Muscle layer of duodenum (tissue), 2 donors: ENCODE data around the gene PRR12.
A peak's percentile ranks its signal among the peaks of the same experiment; 100 is the strongest.

Experiments
- H3K27ac ChIP-seq: one replicate; pipeline ENCODE4 v1.7.0; 2013; ENCODE audit warnings: mild to moderate bottlenecking, low read length
- H3K27me3 ChIP-seq: one replicate; pipeline ENCODE4 v1.7.0; 2013; ENCODE audit warnings: low read depth, mild to moderate bottlenecking, control low read depth, low read length
- H3K36me3 ChIP-seq, 2 donors: one replicate each; pipeline ENCODE4 v1.7.0; 2013; ENCODE audit warnings: low read length in 2 of 2, control low read depth in 1 of 2, mild to moderate bottlenecking in 1 of 2; ENCODE audit not compliant: insufficient read depth in 2 of 2, control insufficient read depth in 1 of 2
- H3K4me1 ChIP-seq, 2 donors: one replicate each; pipeline ENCODE4 v1.7.0; 2013; ENCODE audit warnings: low read length in 2 of 2, mild to moderate bottlenecking in 2 of 2, control low read depth in 1 of 2, moderate library complexity in 1 of 2; ENCODE audit not compliant: insufficient read depth in 2 of 2, control insufficient read depth in 1 of 2
- H3K4me3 ChIP-seq, 2 donors: one replicate each; pipeline ENCODE4 v1.7.0; 2013; ENCODE audit warnings: low read length in 2 of 2, low read depth in 1 of 2, mild to moderate bottlenecking in 1 of 2
- H3K9me3 ChIP-seq, 2 donors: one replicate each; pipeline ENCODE4 v1.7.0; 2013; ENCODE audit warnings: low read length in 2 of 2, control low read depth in 1 of 2, mild to moderate bottlenecking in 1 of 2; ENCODE audit not compliant: control insufficient read depth in 1 of 2
- donor health status: healthy.

Gene PRR12

DNA sequence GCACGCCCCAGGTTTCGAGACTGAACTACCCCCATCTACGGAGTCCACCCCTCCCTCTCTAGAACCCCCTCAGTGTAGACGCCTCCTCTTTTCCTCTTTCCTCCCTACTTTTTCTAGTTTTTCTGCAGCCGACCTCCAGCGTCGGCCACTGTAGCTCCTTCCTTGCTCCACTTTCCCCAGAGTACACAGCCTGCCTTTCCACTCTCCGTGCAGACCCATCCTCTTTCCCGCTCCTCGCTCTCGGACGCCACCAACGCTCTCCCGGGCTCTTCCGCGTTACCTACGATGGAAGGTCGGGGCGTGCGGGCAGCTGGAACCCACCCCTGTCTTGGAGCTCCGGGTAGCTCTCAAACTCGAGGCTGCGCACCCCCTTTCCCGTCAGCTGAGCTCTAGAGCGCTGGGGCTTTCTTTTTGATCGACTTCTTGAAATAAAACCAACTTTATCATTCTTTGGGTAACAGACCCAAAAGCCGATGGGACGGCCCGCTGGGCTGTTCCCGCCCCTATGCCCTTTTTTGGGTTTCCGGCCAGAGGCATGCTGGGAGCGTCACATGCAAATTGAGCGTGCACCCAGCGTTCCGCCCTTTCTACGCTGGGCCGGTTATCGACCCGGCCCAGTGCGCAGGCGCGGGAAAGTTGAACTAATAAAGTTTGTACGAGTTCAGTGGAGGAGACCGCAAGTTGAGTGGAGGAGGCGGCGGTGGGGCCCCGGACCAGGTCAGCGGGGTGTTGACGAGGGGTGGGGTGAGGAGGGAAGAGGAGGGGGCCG, 74.6 kb downstream of the PRR12 start, which contains the start of the genes BCL2L12 and IRF3:
Gene BCL2L12 (plus strand): TSS at position 583 of the 769 bp plus-strand sequence. CDS start 760 bp downstream, outside the sequence.
Gene IRF3 (minus strand): TSS at position 507 of the 769 bp plus-strand sequence. CDS start 1,019 bp downstream, outside the sequence.
- H3K9me3 ChIP-seq, result no peaks in the 10 kb centered on the region
- H3K4me1 ChIP-seq, result peaks cover 0 to 20% of the 10 kb centered on the region in 2 donors
- H3K36me3 ChIP-seq, result peaks cover 8 to 26% of the 10 kb centered on the region in 2 donors
- peak within 1 kb of the TSS; percentile 79 to 98 for H3K4me3 ChIP-seq
- no peaks in the 10 kb centered on the region for H3K27me3 ChIP-seq
- H3K27ac ChIP-seq, result peak within 1 kb of the TSS; percentile 87

DNA sequence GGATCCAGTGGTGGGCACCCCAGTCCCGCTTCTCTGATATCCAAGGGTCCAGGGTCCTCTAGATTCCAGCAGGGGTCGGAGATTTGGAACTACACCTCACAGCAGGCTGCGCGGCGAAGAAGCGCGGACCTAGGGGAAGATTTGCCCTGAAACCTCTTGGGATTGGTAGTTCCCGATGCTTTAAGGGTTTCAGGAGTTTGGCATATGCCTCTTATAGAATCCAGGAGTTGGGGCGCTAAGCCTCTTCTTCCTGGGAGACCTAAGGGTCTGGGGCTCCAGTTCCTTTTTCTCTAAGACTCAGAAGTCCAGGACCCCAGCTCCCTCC, 75.1 kb downstream of the PRR12 start:
- Histone ChIP-seq H3K36me3 (peaks cover 7 to 23% of the 10 kb centered on the region in 2 donors), H3K9me3 (no peaks in the 10 kb centered on the region), H3K27ac (peak overlapping the region; percentile 87), H3K4me3 (peak overlapping the region; percentile 79 to 98), H3K27me3 (no peaks in the 10 kb centered on the region), H3K4me1 (peaks cover 0 to 20% of the 10 kb centered on the region in 2 donors)

DNA sequence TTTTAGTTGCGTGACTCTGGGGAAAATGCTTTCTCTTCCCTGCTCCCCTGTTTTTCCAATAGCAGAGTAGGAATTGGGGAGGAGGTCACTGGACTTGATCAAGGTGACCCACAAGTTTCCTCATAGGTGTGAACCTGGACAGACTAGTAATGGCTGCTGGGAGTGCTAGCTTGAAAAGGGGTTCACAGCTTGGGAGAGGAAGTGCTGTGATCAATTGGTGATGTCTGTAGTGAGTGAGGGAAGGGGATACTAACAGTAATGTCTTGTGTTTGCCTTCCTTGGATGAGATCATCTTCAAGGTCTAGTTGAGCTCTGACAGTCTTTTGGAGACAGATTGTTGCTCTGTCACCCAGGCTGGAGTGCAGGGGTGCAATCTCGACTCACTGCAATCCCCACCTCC, 76.5 kb downstream of the PRR12 start:
- Histone ChIP-seq H3K27me3 (no peaks in the 10 kb centered on the region), H3K27ac (no peak overlapping the region), H3K4me3 (no peak overlapping the region), H3K36me3 (peaks cover 2 to 9% of the 10 kb centered on the region in 2 donors), H3K4me1 (peaks cover 0 to 24% of the 10 kb centered on the region in 2 donors), H3K9me3 (no peaks in the 10 kb centered on the region)

DNA sequence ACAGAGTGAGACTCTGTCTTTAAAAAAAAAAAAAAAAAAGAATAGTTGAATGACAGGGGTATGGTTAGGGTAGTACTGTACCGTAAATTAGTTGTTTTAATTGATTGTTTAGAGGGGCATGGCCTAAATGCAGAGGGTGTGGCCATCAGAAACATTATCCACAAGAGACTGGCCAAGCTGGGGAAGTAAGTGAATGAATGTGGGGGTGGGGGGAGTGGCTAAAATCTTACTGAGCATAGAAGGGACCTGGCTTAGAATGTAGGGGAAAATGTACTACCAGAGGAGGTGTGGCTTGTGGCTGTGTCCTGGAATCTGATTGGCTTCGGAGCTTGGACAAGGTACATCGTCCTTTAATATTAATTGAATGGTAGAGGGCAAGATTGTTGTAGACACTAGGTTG, 78.5 kb downstream of the PRR12 start:
- Histone ChIP-seq H3K4me1 (peaks cover 0 to 13% of the 10 kb centered on the region in 2 donors), H3K9me3 (no peaks in the 10 kb centered on the region), H3K27ac (no peak overlapping the region), H3K4me3 (no peak overlapping the region), H3K36me3 (peaks cover 0 to 5% of the 10 kb centered on the region in 2 donors), H3K27me3 (no peaks in the 10 kb centered on the region)

DNA sequence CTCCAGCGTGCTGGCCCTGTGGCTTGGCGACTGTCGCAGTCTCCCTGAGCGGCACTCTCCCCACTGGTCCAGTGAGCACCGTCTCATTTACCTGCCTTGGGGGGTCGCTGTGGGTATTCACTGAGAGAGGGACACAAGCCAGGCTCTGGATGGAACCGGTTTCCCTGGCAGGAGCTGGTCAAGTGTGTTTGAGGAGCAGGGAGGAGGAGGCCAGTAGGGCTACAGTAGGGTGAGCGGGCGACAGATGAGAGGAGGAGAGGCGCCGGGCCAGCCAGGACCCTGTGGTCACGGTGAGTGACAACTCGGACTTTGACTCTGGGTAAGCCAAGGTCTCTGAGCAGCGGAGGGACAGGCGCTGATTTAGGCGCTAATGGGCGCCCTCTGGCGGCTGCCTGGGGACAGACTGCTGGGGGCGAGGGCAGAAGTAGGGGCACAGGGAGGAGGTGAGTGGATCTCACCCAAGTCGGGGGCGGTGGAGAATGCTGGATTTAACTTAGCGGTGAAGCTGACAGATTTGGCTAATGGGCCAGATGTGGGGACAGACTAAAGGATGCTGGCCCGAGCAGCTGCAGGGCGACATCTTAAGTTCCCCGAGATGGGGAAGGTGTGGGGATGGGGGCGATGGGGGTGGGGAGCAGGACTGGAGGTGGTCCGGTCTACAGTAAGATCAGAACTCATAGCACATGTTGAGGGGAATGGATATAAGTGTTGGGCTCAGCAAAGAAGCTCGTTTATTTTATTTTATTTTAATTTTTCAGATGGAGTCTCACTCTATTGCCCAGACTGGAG, 81.3 kb downstream of the PRR12 start:
- peaks cover 0 to 9% of the 10 kb centered on the region in 2 donors for H3K4me1 ChIP-seq
- no peaks in the 10 kb centered on the region for H3K27me3 ChIP-seq
- peak overlapping the region in 1 of 2 donors; percentile 37 for H3K4me3 ChIP-seq
- peak overlapping the region; percentile 45 for H3K27ac ChIP-seq
- H3K36me3 ChIP-seq, result peaks cover 0 to 5% of the 10 kb centered on the region in 2 donors
- no peaks in the 10 kb centered on the region for H3K9me3 ChIP-seq
